Hematopoietic multipotent progenitor cell treated with erythropoietin and hydrocortisone succinate and interleukin-3 and kit ligand, for 15 days (in vitro differentiated cells): ENCODE measurements around the gene CACNA1C.

Experiments used
- DNase-seq: peaks from one replicate; pipeline ENCODE4 v3.0.0-alpha.2; 2015; ENCODE audit warnings: low spot score

CACNA1C gene

DNA sequence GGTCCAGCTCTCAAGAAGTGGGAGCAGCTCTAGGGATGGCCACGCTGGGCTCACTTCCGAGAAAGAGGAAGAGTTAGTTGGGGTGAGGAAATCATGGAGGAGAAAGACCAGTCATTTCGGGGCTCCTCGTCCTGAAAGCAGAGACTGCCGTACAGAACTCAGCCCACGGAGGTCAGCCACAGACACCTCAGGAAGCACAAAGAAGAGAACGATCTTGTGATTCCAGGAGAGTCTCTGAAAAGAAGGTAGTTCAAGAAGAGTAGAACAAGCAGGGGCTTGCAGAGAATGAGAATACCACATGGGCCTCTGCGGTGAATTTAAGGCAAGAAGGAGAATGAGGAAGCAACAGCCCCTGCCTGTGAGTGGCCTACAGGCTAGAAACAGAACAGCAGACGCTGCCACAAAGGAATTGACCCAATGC is 311.9 kb downstream of the CACNA1C start:
- DNase-seq, result no peak

GRCh38 chr12:2366711-2367110 is 313.9 kb downstream of the CACNA1C start:
- DNase-seq, result no peak

GRCh38 chr12:2372178-2372577 is 319.4 kb downstream of the CACNA1C start:
- no peak for DNase-seq

- no peak for DNase-seq
Measured at GRCh38 chr12:2372735-2373134, 319.9 kb downstream of the CACNA1C start.

GRCh38 chr12:2373307-2373706 is 320.5 kb downstream of the CACNA1C start:
- no peak for DNase-seq

GRCh38 chr12:2374092-2374906 is 321.5 kb downstream of the CACNA1C start:
- DNase-seq, result no peak

GRCh38 chr12:2375871-2376270 is 323.1 kb downstream of the CACNA1C start:
- DNase-seq, result no peak

DNA sequence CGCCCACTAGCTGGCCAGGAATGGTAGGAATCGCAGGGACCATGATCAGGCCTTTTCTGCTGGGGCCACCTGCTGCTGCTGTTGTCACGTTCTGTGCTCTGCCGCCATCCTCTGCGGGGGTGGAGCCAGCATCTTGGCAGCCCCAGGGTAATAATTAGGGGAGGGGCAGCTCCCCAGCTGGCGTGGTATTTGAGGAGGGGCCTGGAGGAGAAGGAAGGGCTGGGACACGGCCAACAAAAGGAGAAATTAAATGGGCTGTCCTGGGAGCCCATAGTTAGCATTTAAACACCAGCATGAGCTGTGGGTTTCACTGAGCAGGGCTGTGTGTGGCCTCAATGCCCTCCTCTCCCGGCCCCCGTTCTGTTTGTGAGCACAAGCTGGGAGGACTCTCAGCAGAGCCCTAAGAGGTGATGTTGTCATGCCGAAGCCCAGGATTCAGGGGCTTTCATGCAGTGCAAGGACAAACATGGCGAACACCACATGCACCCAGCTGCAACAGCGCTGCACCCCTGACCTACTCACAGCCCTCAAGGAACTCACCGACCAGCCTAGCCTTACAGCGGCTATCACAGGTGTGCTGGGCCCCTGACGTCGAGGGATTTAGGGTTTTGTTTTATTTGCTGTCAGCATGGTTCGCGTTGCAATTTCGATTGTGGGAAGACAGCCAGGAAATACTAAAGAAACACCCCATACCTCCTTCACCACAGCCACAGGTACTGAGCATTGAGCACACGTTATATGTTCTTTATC is 324.3 kb downstream of the CACNA1C start:
- DNase-seq, result no peak

DNA sequence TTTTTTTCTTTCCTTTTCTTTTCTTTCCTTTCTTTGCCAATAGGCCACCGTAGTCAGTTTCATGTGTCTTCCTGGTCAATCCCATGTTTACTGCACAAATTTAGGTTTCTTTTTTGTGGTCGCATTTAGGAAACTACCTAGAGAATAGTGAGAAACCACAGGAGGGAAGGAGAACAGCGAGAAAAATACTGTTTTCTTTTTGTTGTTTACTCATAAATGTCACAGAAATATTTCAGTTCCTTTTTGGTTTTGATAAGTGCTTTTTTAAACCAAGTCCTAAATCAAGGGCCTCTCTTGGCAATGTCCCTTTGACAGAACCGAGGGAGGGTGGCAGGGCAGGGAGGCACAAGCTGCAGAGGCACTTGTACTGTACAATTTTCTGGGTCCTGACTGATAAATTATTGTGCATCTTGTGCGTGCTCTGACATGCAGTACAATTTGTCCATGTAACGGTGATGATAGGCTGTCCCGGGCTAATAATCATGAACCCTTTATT is 326.1 kb downstream of the CACNA1C start:
- DNase-seq, result no peak

DNA sequence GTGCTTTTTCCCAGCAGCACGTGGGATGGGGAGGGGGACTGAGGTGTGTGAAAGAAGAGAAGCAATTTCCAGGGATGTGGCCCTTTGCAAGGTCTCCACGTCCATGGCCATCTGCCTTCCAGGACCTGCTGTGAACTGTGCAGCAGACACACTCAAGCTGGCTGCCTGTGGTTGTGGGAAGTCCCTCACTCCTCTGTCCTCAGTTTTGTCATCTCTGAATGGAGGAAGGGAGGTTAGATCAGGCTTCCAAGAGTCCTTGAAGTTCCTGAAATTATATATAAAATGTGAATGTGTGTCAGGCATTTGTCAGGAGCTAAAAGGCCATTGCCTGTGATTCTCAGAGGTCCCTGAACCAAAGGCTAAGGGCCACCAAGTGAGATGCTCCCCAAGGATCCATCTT is 328.2 kb downstream of the CACNA1C start:
- DNase-seq, result no peak

DNA sequence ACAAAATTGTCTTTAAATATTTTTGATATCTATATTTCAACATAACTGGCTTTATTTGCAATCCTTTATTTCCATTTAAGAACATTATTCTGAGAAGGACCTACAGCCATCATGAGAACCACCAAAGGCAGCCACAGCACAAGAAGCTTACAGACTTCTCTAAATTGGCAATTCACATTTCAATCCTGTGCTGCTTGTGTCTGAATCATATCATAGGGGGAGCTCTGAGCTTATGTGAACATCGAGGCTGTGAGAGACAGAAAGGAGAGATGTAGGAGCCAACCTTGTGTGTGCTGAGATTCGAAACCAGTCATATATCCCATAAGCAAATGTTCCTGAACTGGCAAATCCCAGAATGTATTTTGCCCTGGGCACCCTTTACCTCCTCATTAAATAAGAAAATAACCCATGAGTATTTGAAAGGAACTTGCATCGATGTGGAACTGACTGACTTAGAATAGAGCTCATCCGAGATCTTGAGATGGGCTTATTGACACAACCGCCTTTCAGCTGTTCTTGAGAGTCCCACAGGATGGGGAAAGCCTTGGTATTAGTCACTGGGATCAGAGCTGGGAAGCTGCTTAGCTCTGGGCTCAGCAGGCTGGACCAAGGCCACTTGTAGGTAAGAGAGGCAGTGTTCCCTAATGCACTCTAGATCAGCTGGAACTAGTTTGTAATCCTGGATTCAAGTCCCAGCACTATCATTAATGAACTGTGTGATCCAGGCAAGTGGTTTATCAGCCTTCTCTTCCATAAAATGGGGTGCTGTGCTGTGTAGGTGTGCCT is 329.8 kb downstream of the CACNA1C start:
- DNase-seq, result no peak

GRCh38 chr12:2383325-2384028 is 330.7 kb downstream of the CACNA1C start:
- DNase-seq, result no peak

- no peak for DNase-seq
Measured at GRCh38 chr12:2384029-2384386, 331.2 kb downstream of the CACNA1C start.

DNA sequence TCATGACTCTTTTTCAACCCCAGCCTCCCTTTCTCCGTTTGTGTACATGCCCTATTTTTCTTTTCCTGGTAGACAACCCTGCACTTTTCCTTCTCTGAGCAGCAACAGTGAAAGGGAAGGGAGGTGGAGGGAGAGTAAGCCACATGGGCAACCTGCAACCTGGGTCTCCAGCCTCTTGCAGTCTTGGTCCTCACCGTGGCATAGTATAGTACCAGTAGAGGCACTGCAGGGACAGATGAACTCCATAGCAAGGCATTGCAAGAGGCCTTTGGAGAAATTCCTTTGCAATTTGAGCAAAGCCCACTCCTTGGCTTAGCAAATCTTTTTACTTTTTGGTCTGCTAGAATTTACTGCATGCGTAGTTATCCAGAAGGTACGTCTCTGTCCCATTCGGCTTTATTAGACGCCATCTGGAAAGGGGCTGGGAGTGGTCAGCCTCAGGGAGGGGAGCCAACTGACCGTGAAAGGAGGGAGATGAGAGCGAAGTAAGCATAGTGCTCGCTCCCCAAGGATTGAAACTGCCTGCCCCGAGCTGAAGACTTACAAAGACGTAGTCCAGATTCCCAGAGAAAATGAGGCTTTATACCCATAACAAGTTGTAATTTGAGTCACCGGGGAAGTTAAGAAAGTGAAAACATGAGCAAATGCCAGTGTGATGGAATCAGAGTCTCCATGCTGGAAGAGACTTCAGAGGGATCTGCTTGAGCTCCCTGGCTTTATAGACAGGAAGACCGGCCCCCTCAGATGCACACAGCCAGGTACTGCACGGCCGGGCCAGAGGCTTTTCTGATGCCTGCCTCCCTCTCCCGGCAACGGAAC is 332.0 kb downstream of the CACNA1C start:
- no peak for DNase-seq

DNA sequence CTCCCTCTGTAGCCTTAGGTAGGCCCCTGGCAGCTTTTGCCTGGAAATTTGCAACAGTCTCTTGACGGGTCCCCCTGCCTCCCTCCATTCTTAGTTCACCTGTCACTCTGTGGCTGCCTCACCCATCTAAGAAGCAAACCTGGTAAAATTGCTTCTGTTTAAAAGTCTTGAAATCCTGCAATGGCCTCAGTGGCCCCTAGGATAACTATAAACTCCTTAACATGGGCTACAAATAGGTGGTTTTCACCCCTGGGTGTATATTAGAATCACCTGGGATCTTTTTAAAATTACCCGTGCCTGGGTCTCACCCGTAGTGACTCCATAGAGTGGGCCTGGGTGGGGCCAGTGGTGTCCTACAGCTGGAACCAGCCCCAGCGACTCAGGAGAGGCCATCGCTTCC is 332.7 kb downstream of the CACNA1C start:
- DNase-seq, result no peak

DNA sequence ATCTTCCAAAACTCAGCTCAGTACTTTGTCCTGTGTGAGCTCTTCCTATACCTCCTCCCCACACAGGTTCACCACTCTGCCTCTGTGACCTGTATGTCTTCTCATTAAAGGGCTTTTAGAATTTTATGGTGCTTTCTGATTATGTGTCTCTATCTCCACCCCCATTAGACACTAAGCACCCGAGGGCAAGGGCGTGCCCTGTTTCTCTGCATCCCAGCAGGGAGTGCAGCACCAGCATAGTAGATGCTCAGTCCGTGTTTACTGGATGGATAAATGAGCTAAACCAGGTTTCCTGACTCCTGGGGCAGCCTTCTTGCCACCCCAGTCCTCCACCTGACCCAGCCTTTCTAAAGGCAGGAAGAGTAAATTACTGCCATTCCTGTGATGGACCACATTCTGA is 333.8 kb downstream of the CACNA1C start:
- no peak for DNase-seq

DNA sequence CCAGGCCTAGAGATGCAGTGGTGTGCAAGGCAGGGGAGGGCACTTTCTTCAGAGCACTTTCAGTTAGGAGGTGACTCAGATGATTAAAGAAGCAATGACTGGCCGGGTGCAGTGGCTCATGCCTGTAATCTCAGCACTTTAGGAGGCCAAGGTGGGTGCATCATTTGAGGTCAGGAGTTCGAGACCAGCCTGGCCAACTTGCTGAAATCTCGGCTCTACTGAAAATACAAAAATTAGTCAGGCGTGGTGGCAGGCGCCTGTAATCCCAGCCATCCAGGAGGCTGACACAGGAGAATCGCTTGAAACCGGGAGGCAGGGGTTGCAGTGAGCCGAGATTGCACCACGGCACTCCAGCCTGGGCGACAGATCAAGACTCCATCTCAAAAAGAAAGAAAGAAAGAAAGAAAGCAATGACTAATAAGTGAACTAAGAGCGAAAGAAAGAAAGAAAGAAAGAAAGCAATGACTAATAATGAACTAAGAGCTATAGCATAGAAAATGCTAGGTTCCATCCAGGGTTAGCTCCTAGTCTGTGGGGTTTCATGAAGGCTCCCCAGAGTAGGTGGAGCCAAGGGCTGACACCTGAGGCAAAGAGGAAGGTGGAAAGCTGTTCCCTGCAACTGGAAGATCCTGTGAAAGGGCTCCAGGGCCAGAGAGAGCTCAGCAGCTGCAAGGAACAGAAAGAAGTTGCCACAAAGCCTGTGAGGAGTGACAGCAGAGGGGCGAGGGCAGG is 334.5 kb downstream of the CACNA1C start:
- DNase-seq, result no peak

DNA sequence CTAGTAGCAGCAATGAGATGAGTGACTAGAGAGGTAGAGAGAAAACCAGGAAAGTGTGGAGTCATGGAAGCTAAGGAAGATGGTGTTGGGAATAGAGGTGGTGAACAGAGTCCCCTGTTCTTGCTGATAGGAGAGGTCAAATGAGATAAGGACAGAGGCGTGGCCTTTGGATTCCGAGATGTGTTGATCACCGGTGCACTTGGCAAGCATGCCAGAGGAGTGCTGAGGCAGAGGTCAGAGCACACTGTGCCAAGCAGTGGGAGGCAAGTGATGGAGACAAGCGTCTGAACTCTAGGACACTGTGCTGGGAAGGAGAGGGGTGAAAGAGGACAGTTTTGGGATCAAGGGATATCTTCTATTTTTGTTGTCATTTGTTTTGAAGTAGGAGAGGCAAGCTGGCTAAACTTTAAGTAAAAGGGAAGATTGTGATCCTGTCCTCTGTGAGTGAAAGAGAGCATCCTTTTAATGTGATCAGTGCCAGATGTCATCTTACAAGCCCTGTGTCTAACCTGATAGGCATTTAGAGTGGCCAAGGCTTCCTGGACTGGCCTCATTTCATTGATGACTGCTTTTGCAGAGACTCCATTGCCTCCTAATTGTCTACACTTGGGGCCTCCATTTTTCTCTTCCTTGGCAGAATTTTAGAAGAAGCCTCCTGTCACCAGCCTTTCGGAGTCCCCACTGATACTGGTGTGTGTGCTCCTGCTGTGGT is 336.4 kb downstream of the CACNA1C start:
- DNase-seq, result no peak

- no peak for DNase-seq
Measured at GRCh38 chr12:2390133-2390532, 337.3 kb downstream of the CACNA1C start.
